HepG2 (cell line): ENCODE data around the gene SIVA1. TPM values are rescaled to one million over a fixed set of nuclear protein-coding genes. Genes with fewer than 3 reads are reported as not detected.

Source experiments
- AGO1 ChIP-seq: fragments of 200-400 bp; formaldehyde crosslinking; IDR thresholded peaks from 2 replicates; pipeline ENCODE4 v1.6.1; 2017; ENCODE audit warnings: mild to moderate bottlenecking, low read depth, low read length, moderate library complexity; ENCODE audit not compliant: poor library complexity, severe bottlenecking
- CERS6 ChIP-seq: sonication (generic); formaldehyde crosslinking; IDR thresholded peaks from 2 replicates; pipeline ENCODE4 v1.5.0; 2020; ENCODE audit warnings: missing genetic modification reagents
- ELF3 ChIP-seq: IDR thresholded peaks from 2 replicates; pipeline ENCODE4 v1.6.1; 2016; ENCODE audit warnings: missing genetic modification reagents, missing compliant biosample characterization
- IKZF1 ChIP-seq: fragments of 450-650 bp; IDR thresholded peaks from 2 replicates; pipeline ENCODE4 v1.7.1; 2016
- NCOR1 ChIP-seq: fragments of 200-600 bp; sonication (generic); IDR thresholded peaks from 2 replicates; pipeline ENCODE4 v1.7.0; 2017; ENCODE audit warnings: antibody characterized with exemption, low read length, borderline replicate concordance
- NFKBIZ ChIP-seq: IDR thresholded peaks from 2 replicates; pipeline ENCODE4 v1.6.1; 2018; ENCODE audit warnings: missing genetic modification reagents, missing compliant biosample characterization
- RBFOX2 ChIP-seq: fragments of 200-400 bp; formaldehyde crosslinking; IDR thresholded peaks from 2 replicates; pipeline ENCODE4 v1.6.1; 2017; ENCODE audit warnings: low read depth, mild to moderate bottlenecking, low read length
- STAT6 ChIP-seq: sonication (generic); formaldehyde crosslinking; IDR thresholded peaks from 2 replicates; pipeline ENCODE4 v1.4.0; 2020; ENCODE audit warnings: missing genetic modification reagents, mild to moderate bottlenecking, borderline replicate concordance
- THAP7 ChIP-seq: sonication (generic); formaldehyde crosslinking; IDR thresholded peaks from 2 replicates; pipeline ENCODE4 v1.8.1; 2023; ENCODE audit warnings: mild to moderate bottlenecking, missing genetic modification reagents
- ZFP1 ChIP-seq: IDR thresholded peaks from 2 replicates; pipeline ENCODE4 v1.6.1; 2016
- ZNF207 ChIP-seq: fragments of 450-650 bp; IDR thresholded peaks from 2 replicates; pipeline ENCODE4 v1.6.1; 2016; ENCODE audit warnings: antibody characterized with exemption, borderline replicate concordance
- ZNF530 ChIP-seq: sonication (generic); formaldehyde crosslinking; IDR thresholded peaks from 2 replicates; pipeline ENCODE4 v1.5.0; 2020; ENCODE audit warnings: low read depth, mild to moderate bottlenecking, missing genetic modification reagents
- ZNF790 ChIP-seq: sonication (generic); formaldehyde crosslinking; IDR thresholded peaks from 2 replicates; pipeline ENCODE4 v1.8.0; 2022; ENCODE audit warnings: missing genetic modification reagents, mild to moderate bottlenecking, borderline replicate concordance
- ZSCAN25 ChIP-seq: sonication (generic); formaldehyde crosslinking; IDR thresholded peaks from 2 replicates; pipeline ENCODE4 v1.8.0; 2022; ENCODE audit warnings: mild to moderate bottlenecking, missing genetic modification reagents
- polyA plus RNA-seq, 8 experiments: library from polyadenylated mRNA; depleted of rRNA in 3 of 8; stranded (reverse) in 7 of 8; unstranded in 1 of 8; fragments of >200 nt; fragmentation: Illumina TruSeq in 4 of 8; extraction: Trizol in 4 of 8; gene quantifications; 2 replicates each; pipeline versions ENCODE4 v1.2.1 to v1.2.3, GENCODE V29; 2011 to 2016; ENCODE audit warnings: low read depth in 4 of 8, missing spikeins in 1 of 8, mixed read lengths in 1 of 8; ENCODE audit not compliant: insufficient read depth in 1 of 8
- total RNA-seq, 5 experiments: library from RNA; depleted of rRNA; stranded (reverse); fragments of >200 nt; fragmentation: Illumina TruSeq; extraction: Trizol; gene quantifications; 2 replicates each; pipeline ENCODE4 v1.2.3, GENCODE V29; 2016; ENCODE audit warnings: low read depth in 1 of 5
- TF ChIP-seq, protein P1 (sequence below): IDR thresholded peaks from 2 replicates; pipeline ENCODE4 v1.6.1; 2016; ENCODE audit warnings: missing compliant biosample characterization, missing genetic modification reagents, borderline replicate concordance
- TF ChIP-seq, protein P2 (sequence below): sonication (generic); formaldehyde crosslinking; IDR thresholded peaks from 2 replicates; pipeline ENCODE4 v1.4.0; 2020; ENCODE audit warnings: missing genetic modification reagents
- TF ChIP-seq, protein P3 (sequence below): sonication (generic); formaldehyde crosslinking; IDR thresholded peaks from 2 replicates; pipeline ENCODE4 v1.4.0; 2020; ENCODE audit warnings: mild to moderate bottlenecking, missing genetic modification reagents
- TF ChIP-seq, protein P4 (sequence below): sonication (generic); formaldehyde crosslinking; IDR thresholded peaks from 2 replicates; pipeline ENCODE4 v1.8.0; 2022; ENCODE audit warnings: missing genetic modification reagents, mild to moderate bottlenecking, moderate library complexity, borderline replicate concordance

Gene SIVA1
- total and polyA plus RNA-seq, 2 of the 13 experiments (the other 11 are each of a cell fraction or from before 2014, with no cell fraction given) = 123 to 186 TPM

GRCh38 chr14:104753528-104754212 lies 723 bp downstream of the SIVA1 start (continued):
- TF ChIP-seq, protein P1, sequence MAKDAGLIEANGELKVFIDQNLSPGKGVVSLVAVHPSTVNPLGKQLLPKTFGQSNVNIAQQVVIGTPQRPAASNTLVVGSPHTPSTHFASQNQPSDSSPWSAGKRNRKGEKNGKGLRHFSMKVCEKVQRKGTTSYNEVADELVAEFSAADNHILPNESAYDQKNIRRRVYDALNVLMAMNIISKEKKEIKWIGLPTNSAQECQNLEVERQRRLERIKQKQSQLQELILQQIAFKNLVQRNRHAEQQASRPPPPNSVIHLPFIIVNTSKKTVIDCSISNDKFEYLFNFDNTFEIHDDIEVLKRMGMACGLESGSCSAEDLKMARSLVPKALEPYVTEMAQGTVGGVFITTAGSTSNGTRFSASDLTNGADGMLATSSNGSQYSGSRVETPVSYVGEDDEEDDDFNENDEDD (CRISPR knock-in tag) = no peak
- TF ChIP-seq ZFP1 (CRISPR knock-in tag) (no peak), NFKBIZ (CRISPR knock-in tag) (no peak), ELF3 (CRISPR knock-in tag) (no peak), THAP7 (CRISPR knock-in tag) (no peak), CERS6 (CRISPR knock-in tag) (no peak), ZNF207 (no peak), IKZF1 (no peak), STAT6 (CRISPR knock-in tag) (no peak), ZSCAN25 (CRISPR knock-in tag) (no peak), NCOR1 (no peak), ZNF790 (CRISPR knock-in tag) (no peak; the same call in 1 of the 2 replicates), RBFOX2 (no peak), AGO1 (no peak), ZNF530 (CRISPR knock-in tag) (no peak; the same call in 1 of the 2 replicates)
- TF ChIP-seq, protein P2, sequence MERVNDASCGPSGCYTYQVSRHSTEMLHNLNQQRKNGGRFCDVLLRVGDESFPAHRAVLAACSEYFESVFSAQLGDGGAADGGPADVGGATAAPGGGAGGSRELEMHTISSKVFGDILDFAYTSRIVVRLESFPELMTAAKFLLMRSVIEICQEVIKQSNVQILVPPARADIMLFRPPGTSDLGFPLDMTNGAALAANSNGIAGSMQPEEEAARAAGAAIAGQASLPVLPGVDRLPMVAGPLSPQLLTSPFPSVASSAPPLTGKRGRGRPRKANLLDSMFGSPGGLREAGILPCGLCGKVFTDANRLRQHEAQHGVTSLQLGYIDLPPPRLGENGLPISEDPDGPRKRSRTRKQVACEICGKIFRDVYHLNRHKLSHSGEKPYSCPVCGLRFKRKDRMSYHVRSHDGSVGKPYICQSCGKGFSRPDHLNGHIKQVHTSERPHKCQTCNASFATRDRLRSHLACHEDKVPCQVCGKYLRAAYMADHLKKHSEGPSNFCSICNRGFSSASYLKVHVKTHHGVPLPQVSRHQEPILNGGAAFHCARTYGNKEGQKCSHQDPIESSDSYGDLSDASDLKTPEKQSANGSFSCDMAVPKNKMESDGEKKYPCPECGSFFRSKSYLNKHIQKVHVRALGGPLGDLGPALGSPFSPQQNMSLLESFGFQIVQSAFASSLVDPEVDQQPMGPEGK (CRISPR knock-in tag) = no peak
- TF ChIP-seq, protein P3, sequence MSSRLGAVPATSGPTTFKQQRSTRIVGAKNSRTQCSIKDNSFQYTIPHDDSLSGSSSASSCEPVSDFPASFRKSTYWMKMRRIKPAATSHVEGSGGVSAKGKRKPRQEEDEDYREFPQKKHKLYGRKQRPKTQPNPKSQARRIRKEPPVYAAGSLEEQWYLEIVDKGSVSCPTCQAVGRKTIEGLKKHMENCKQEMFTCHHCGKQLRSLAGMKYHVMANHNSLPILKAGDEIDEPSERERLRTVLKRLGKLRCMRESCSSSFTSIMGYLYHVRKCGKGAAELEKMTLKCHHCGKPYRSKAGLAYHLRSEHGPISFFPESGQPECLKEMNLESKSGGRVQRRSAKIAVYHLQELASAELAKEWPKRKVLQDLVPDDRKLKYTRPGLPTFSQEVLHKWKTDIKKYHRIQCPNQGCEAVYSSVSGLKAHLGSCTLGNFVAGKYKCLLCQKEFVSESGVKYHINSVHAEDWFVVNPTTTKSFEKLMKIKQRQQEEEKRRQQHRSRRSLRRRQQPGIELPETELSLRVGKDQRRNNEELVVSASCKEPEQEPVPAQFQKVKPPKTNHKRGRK (CRISPR knock-in tag) = no peak
- TF ChIP-seq, protein P4, sequence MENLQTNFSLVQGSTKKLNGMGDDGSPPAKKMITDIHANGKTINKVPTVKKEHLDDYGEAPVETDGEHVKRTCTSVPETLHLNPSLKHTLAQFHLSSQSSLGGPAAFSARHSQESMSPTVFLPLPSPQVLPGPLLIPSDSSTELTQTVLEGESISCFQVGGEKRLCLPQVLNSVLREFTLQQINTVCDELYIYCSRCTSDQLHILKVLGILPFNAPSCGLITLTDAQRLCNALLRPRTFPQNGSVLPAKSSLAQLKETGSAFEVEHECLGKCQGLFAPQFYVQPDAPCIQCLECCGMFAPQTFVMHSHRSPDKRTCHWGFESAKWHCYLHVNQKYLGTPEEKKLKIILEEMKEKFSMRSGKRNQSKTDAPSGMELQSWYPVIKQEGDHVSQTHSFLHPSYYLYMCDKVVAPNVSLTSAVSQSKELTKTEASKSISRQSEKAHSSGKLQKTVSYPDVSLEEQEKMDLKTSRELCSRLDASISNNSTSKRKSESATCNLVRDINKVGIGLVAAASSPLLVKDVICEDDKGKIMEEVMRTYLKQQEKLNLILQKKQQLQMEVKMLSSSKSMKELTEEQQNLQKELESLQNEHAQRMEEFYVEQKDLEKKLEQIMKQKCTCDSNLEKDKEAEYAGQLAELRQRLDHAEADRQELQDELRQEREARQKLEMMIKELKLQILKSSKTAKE (CRISPR knock-in tag) = no peak
